IMR-90 (cell line): Measurements from ENCODE around the gene RAB6D.

Source experiments
- CEBPB ChIP-seq: IDR thresholded peaks from 2 replicates; pipeline ENCODE4 v1.6.1; 2012; ENCODE audit warnings: low read depth, low read length, improper control_type of control experiment
- MAFK ChIP-seq: IDR thresholded peaks from 2 replicates; pipeline ENCODE4 v1.6.1; 2012; ENCODE audit warnings: low read depth, low read length, improper control_type of control experiment
- POLR2A ChIP-seq: IDR thresholded peaks from 2 replicates; pipeline ENCODE4 v1.6.1; 2012; ENCODE audit warnings: mild to moderate bottlenecking, low read depth, low read length
- RFX5 ChIP-seq: IDR thresholded peaks from 2 replicates; pipeline ENCODE4 v1.8.0; 2012; ENCODE audit warnings: low read depth, mild to moderate bottlenecking, low read length, moderate library complexity
- TF ChIP-seq, protein P1 (sequence below): conservative IDR thresholded peaks from 2 replicates; pipeline ENCODE4 v1.5.1; 2012; ENCODE audit warnings: mild to moderate bottlenecking, low read depth, low read length, improper control_type of control experiment

GRCh38 chr2:131408207-131408606 is 44.2 kb upstream of the RAB6D start:
- TF ChIP-seq, protein P1, sequence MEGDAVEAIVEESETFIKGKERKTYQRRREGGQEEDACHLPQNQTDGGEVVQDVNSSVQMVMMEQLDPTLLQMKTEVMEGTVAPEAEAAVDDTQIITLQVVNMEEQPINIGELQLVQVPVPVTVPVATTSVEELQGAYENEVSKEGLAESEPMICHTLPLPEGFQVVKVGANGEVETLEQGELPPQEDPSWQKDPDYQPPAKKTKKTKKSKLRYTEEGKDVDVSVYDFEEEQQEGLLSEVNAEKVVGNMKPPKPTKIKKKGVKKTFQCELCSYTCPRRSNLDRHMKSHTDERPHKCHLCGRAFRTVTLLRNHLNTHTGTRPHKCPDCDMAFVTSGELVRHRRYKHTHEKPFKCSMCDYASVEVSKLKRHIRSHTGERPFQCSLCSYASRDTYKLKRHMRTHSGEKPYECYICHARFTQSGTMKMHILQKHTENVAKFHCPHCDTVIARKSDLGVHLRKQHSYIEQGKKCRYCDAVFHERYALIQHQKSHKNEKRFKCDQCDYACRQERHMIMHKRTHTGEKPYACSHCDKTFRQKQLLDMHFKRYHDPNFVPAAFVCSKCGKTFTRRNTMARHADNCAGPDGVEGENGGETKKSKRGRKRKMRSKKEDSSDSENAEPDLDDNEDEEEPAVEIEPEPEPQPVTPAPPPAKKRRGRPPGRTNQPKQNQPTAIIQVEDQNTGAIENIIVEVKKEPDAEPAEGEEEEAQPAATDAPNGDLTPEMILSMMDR, result no peak
- TF ChIP-seq MAFK, result no peak
- no peak for TF ChIP-seq POLR2A
- TF ChIP-seq CEBPB, result no peak
- TF ChIP-seq RFX5, result no peak
